HG02885 (cell line): ENCODE data around the gene ID1.
A peak's percentile ranks its signal among the peaks of the same experiment; 100 is the strongest.
"Not testable (repeated sequence)": the region's sequence is repeated elsewhere in the genome, so short reads cannot be mapped to it uniquely, and the experiment has no call there.

ENCODE experiments used
- ATAC-seq: cut with Tn5 transposase; IDR thresholded peaks from one replicate; pipeline ENCODE4 v1.9.1; 2021; ENCODE audit warnings: mild to moderate bottlenecking; ENCODE audit not compliant: unreplicated experiment, poor library complexity

The ID1 gene

GRCh38 chr20:31596412-31596715 is 8.7 kb upstream of the ID1 start:
- not testable (repeated sequence) for ATAC-seq

- no peak for ATAC-seq
Measured at GRCh38 chr20:31596831-31597480, 8.1 kb upstream of the ID1 start.

- no peak for ATAC-seq
Measured at GRCh38 chr20:31597481-31597855, 7.6 kb upstream of the ID1 start.

- ATAC-seq, result no peak
Measured at GRCh38 chr20:31602431-31602778, 2.7 kb upstream of the ID1 start.

GRCh38 chr20:31602779-31603441 is 2.2 kb upstream of the ID1 start:
- peak; percentile 75 for ATAC-seq

- ATAC-seq, result peak; percentile 44
Measured at GRCh38 chr20:31603822-31604566, 1.1 kb upstream of the ID1 start.

- no peak for ATAC-seq
Measured at GRCh38 chr20:31604567-31605030, 490 bp upstream of the ID1 start.

- no peak for ATAC-seq
Measured at GRCh38 chr20:31605902-31606803, 1.1 kb downstream of the ID1 start.

GRCh38 chr20:31606804-31607639 is 1.9 kb downstream of the ID1 start:
- no peak for ATAC-seq

- no peak for ATAC-seq
Measured at GRCh38 chr20:31607640-31608250, 2.7 kb downstream of the ID1 start.

GRCh38 chr20:31608251-31608945 is 3.3 kb downstream of the ID1 start:
- ATAC-seq, result no peak

- ATAC-seq, result not testable (repeated sequence)
Measured at GRCh38 chr20:31612271-31612640, 7.2 kb downstream of the ID1 start.

- ATAC-seq, result no peak
Measured at GRCh38 chr20:31615416-31615815, 10.3 kb downstream of the ID1 start.

GRCh38 chr20:31617432-31618104 is 12.5 kb downstream of the ID1 start:
- no peak for ATAC-seq

GRCh38 chr20:31620246-31620645 is 15.2 kb downstream of the ID1 start:
- ATAC-seq, result no peak

GRCh38 chr20:31623123-31623505 is 18.0 kb downstream of the ID1 start:
- not testable (repeated sequence) for ATAC-seq

GRCh38 chr20:31626534-31626933 is 21.4 kb downstream of the ID1 start:
- ATAC-seq, result not testable (repeated sequence)

- ATAC-seq, result not testable (repeated sequence)
Measured at GRCh38 chr20:31628057-31628456, 23.0 kb downstream of the ID1 start.
